C4-2B (cell line): ENCODE measurements around the gene ARMCX5.

Experiments
- CTCF ChIP-seq: fragments of 450-650 bp; conservative IDR thresholded peaks from 2 replicates; pipeline ENCODE4 v1.5.1; 2017; ENCODE audit warnings: mild to moderate bottlenecking
- ZFX ChIP-seq: fragments of 450-650 bp; IDR thresholded peaks from 2 replicates; pipeline ENCODE4 v1.6.1; 2017

GRCh38 chrX:102606115-102606514 lies 6.8 kb downstream of the ARMCX5 start:
- TF ChIP-seq CTCF (no peak), ZFX (no peak)
